ACC112 (cell line): Measurements from ENCODE around the gene CIRBP.

Experiments
- H2AFZ ChIP-seq: fragments of 200-600 bp; sonication (generic); one replicate; pipeline ENCODE4 v1.6.0; 2017; ENCODE audit warnings: antibody characterized with exemption, low read length; ENCODE audit not compliant: unreplicated experiment
- H3K27ac ChIP-seq: fragments of 200-600 bp; sonication (generic); 2 replicates; pipeline ENCODE4 v1.5.1; 2014; ENCODE audit warnings: low read depth, mild to moderate bottlenecking, antibody characterized with exemption, low read length, moderate library complexity
- H3K27me3 ChIP-seq: fragments of 200-600 bp; sonication (generic); 2 replicates; pipeline ENCODE4 v1.6.1; 2014; ENCODE audit warnings: mild to moderate bottlenecking, antibody characterized with exemption, low read length, moderate library complexity, mixed read lengths; ENCODE audit not compliant: insufficient read depth
- H3K36me3 ChIP-seq: fragments of 200-600 bp; sonication (generic); 2 replicates; pipeline ENCODE4 v1.6.1; 2016; ENCODE audit warnings: mild to moderate bottlenecking, antibody characterized with exemption, low read length, moderate library complexity, mixed read lengths; ENCODE audit not compliant: insufficient read depth
- H3K4me1 ChIP-seq: fragments of 200-600 bp; sonication (generic); one replicate; pipeline ENCODE4 v1.6.1; 2016; ENCODE audit warnings: low read length, mixed read lengths; ENCODE audit not compliant: insufficient read depth, unreplicated experiment, control insufficient read depth
- H3K4me3 ChIP-seq: fragments of 200-600 bp; sonication (generic); 2 replicates; pipeline ENCODE4 v1.5.1; 2014; ENCODE audit warnings: mild to moderate bottlenecking, low read depth, low read length
- H3K79me2 ChIP-seq: fragments of 200-600 bp; sonication (generic); one replicate; pipeline ENCODE4 v1.6.0; 2016; ENCODE audit warnings: low read length; ENCODE audit not compliant: control insufficient read depth, unreplicated experiment, insufficient read depth

Gene CIRBP

DNA sequence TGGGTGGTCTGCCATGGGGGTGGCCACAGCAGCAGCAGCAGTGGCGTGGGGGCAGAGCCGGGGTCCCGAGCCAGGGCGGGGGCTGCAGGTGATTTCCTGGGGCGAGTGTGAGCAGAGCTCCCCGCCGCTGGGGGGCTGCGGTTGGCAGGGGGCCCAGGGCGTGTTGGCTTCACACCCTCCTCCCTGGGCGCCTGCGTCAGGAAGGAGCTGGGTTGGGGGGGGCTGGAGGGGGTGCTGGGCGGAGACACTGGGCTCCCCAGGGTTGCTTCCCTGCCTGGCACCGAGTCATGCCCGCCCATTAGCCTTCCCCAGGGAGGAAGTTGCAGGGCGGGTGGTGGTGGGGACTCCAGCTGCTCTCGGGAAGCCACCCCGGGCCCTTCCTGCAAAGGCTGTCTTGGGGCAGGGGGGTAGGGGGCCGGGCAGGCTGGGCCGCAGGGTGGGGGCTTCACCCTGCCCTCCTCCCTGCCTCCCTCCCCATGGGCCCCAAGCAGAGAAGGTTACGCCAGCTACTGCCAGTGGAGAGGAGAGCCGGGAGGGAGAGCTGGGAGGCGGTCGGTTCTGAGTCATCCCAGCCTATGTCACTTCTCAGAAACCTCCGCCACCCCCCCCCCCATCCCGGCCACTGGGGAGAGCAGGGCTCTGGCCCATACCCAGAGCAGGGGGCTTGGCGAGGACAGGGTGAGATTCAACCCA lies 16.2 kb upstream of the CIRBP start:
- H3K4me1 ChIP-seq: peaks cover 41% of the 10 kb centered on the region
- peak overlapping the region; percentile 96 for H3K4me3 ChIP-seq
- peak overlapping the region; percentile 98 for H3K27ac ChIP-seq
- peaks cover 51% of the 10 kb centered on the region for H3K79me2 ChIP-seq
- no peak overlapping the region for H2AFZ ChIP-seq
- peaks cover 33% of the 10 kb centered on the region; the same call in 1 of the 2 replicates for H3K36me3 ChIP-seq
- H3K27me3 ChIP-seq: no peaks in the 10 kb centered on the region

DNA sequence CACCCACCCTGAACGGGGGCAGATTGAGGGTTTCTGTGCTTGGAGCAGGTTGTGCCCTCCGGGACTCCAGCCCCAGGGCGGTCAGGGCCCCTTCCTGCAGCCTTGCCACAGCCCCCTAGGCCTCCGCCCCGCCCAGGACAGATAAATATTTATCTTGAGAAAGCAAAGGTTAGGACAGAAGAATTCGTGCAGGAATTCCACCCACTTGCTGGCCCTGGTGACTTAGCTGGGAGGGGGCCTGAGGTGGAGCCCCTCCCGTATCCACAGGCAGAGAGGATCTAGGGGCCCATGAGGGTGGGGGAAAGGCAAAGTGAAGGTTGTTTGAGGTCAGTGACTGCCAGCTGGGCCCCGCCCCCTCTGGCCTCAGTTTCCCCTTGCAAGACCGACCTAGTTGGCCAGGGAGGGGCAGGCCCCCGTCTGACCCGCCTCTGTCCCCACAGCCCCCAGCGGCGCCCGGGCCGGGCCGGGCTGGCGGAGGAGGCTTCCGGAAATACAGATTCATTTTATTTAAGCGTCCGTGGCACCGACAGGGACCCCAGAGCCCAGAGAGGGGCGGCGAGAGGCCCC lies 15.5 kb upstream of the CIRBP start:
- H2AFZ ChIP-seq: no peak overlapping the region
- H3K36me3 ChIP-seq: peaks cover 33% of the 10 kb centered on the region; the same call in 1 of the 2 replicates
- peak overlapping the region; percentile 76 for H3K4me3 ChIP-seq
- H3K27me3 ChIP-seq: no peaks in the 10 kb centered on the region
- peaks cover 51% of the 10 kb centered on the region for H3K79me2 ChIP-seq
- peak overlapping the region; percentile 98 for H3K27ac ChIP-seq
- peaks cover 47% of the 10 kb centered on the region for H3K4me1 ChIP-seq

DNA sequence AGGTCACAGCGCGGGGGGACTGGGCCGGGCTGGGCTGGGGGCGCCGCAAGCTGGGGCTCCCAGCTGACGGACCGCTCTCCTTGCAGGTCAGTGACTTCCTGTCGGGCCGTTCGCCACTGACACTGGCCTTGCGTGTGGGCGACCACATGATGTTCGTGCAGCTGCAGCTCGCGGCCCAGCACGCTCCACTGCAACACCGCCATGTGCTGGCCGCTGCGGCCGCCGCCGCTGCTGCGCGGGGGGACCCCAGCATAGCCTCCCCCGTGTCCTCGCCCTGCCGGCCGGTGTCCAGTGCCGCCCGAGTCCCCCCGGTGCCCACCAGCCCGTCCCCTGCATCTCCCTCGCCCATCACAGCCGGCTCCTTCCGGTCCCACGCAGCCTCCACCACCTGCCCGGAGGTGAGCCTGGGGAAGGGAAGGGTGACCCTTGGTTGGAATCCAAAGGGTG lies 15.0 kb upstream of the CIRBP start:
- Histone ChIP-seq H3K4me3 (peak overlapping the region; percentile 76), H3K36me3 (peaks cover 33% of the 10 kb centered on the region; the same call in 1 of the 2 replicates), H3K27me3 (no peaks in the 10 kb centered on the region), H2AFZ (no peak overlapping the region), H3K79me2 (peaks cover 51% of the 10 kb centered on the region), H3K4me1 (peaks cover 49% of the 10 kb centered on the region), H3K27ac (peak overlapping the region; percentile 98)

DNA sequence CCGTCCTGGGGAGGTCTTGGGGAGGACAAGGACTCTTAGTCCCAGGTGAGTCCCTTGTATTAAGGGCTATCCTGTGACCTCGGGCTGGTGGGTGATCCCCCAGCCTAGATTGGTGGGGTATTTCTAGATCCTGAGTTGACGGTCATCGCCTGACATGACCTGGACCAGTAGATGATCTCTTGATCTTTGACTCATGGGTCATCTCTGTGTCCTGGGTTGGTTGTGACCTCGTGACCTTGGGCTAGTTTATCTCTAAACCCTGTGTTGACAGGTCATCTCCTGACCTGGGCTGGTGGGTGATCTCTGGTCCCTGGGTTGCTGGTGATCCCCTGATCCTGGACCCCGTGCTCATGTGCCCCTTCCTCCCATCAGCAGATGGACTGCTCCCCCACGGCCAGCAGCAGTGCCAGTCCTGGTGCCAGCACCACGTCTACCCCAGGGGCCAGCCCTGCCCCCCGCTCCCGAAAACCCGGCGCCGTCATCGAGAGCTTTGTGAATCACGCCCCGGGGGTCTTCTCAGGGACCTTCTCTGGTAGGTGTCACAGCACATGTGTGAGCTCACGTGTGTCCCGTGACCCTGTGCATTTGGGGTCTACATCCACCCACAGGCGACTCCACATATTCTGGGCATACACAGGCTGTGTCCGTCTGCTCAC lies 14.5 kb upstream of the CIRBP start:
- Histone ChIP-seq H3K36me3 (peaks cover 33% of the 10 kb centered on the region; the same call in 1 of the 2 replicates), H3K79me2 (peaks cover 50% of the 10 kb centered on the region), H3K27me3 (no peaks in the 10 kb centered on the region), H3K4me3 (peak overlapping the region; percentile 60), H3K27ac (peak overlapping the region; percentile 98), H2AFZ (no peak overlapping the region), H3K4me1 (peaks cover 55% of the 10 kb centered on the region)

DNA sequence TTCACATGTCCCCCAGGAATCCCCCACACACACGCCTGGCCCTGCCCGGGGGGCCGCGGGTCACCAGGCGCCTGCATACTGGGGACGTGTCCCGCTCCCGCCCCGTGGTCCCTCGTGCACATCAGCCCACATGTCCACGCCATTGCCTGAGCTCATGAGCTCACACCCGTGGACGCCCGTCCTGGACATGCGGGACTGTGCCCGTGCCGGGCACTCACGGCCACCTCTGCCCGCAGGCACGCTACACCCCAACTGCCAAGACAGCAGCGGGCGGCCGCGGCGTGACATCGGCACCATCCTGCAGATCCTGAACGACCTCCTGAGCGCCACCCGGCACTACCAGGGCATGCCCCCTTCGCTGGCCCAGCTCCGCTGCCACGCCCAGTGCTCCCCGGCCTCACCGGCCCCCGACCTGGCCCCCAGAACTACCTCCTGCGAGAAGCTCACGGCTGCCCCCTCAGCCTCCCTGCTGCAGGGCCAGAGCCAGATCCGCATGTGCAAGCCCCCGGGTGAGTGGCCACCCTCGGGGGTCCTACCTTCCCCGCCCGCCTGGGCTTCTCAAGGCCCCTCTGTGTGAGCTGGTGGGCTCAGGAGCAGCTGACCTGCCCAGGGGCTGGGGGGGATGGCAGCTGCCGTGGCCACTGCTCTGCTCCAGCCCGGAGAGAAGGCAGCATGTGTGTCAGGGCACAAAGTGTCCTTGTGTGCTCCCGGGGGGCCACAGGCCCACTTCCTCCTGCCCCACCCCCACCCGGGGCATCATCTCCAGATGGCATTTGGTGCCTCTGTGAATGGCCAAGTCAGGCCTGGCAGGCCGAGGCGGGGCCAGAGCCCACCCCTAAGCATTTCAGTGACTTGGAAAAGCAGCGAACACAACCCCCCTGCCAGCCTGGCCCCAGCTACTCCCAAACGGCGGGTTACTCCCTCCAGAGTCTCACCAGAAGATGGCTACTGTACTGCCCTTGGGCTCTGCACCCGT lies 13.7 kb upstream of the CIRBP start:
- Histone ChIP-seq H3K27ac (peak overlapping the region; percentile 98), H2AFZ (no peak overlapping the region), H3K4me3 (no peak overlapping the region), H3K4me1 (peaks cover 63% of the 10 kb centered on the region), H3K27me3 (no peaks in the 10 kb centered on the region), H3K79me2 (peaks cover 44% of the 10 kb centered on the region), H3K36me3 (peaks cover 33% of the 10 kb centered on the region; the same call in 1 of the 2 replicates)

DNA sequence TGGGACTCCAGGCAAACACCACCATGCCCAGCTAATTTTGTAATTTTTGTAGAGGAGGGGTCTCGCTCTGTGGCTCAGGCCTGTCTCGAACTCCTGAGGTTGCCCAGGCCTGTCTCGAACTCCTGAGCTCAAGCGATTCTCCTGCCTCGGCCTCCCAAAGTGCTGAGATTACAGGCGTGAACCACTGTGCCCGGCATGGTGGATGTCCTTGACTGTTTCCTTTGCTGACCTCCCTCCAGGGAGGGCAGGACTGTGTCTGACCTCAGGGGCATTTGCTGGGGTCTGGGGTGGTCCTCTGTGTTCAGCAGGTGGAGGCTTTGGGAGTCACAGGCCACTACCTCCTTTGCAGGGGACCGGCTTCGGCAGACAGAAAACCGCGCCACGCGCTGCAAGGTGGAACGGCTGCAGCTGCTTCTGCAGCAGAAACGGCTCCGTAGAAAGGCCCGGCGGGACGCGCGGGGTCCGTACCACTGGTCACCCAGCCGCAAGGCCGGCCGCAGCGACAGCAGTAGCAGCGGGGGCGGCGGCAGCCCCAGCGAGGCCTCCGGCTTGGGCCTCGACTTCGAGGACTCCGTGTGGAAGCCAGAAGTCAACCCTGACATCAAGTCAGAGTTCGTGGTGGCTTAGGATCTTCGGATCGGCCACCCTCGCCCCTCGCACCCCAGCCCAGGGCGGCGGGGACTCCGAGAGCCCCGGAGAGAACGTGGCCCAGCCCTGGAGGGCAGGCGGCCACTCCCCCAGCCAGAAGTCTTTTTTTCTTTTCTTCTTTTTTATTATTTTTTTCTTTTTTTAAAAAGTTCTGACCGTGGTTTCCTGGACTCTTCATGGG lies 12.3 kb upstream of the CIRBP start:
- H3K27me3 ChIP-seq: no peaks in the 10 kb centered on the region
- H3K27ac ChIP-seq: peak overlapping the region; percentile 95
- peaks cover 24% of the 10 kb centered on the region; the same call in 1 of the 2 replicates for H3K36me3 ChIP-seq
- H2AFZ ChIP-seq: no peak overlapping the region
- H3K4me3 ChIP-seq: no peak overlapping the region
- peaks cover 31% of the 10 kb centered on the region for H3K79me2 ChIP-seq
- H3K4me1 ChIP-seq: peaks cover 73% of the 10 kb centered on the region

DNA sequence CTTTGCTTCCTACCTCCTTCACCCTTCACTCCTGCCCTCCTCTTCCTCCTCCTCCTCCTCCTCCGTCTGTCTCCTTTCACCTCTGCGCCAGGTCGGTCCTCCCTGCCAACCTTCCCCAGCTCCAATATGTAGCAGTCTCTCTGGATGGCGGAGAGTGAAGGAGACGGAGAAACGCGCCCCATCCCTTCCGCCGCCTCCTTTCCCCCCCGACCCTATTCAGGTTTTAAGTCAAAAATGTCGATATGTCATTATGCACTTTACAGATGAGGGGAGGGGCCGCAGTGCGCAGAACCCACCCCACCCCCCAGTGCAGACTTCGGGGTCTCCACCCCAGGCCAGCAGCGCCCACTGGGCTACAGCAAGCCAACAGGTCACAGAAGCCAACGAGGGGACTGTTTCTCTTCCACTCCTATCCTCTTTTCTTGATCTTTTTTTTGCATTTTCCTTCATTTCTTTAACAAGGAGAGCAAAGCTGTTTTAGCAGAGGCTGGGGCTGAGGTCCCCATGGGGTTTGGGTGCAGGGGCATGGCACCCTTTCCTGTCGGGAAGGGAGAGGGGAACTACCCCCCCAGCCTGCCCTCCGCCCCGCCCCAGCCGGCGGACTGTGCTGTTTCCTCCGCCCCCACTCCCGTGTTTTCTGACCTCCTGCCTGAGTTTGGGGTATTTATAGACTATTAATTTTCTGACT lies 11.5 kb upstream of the CIRBP start:
- H3K4me1 ChIP-seq: peaks cover 80% of the 10 kb centered on the region
- H3K4me3 ChIP-seq: no peak overlapping the region
- no peak overlapping the region for H2AFZ ChIP-seq
- no peaks in the 10 kb centered on the region for H3K27me3 ChIP-seq
- H3K79me2 ChIP-seq: peaks cover 30% of the 10 kb centered on the region
- H3K36me3 ChIP-seq: peaks cover 23% of the 10 kb centered on the region; the same call in 1 of the 2 replicates
- H3K27ac ChIP-seq: peak overlapping the region; percentile 95

DNA sequence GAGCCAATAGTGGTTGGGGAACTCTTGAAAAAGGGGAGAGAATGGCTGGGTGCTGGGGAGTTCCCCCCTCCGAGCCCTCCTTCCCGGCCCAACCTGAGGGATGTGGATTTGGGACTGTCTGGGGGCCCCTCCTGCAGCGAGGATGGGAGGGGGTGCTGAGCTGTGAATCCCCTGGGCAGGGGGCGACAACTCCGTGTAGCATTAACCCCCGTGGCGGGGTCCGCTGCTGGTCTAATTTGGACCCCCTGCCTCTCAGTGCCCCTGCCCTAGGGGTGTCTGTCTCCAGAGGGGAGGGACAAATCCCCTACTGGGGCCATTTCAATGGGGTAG lies 11.0 kb upstream of the CIRBP start:
- Histone ChIP-seq H3K4me1 (peaks cover 85% of the 10 kb centered on the region), H3K27me3 (no peaks in the 10 kb centered on the region), H3K36me3 (peaks cover 23% of the 10 kb centered on the region; the same call in 1 of the 2 replicates), H3K79me2 (peaks cover 30% of the 10 kb centered on the region), H2AFZ (no peak overlapping the region), H3K27ac (peak overlapping the region; percentile 95), H3K4me3 (0 out of 2 replicates have a peak overlapping the region, but pooled peaks have one; percentile 16)

DNA sequence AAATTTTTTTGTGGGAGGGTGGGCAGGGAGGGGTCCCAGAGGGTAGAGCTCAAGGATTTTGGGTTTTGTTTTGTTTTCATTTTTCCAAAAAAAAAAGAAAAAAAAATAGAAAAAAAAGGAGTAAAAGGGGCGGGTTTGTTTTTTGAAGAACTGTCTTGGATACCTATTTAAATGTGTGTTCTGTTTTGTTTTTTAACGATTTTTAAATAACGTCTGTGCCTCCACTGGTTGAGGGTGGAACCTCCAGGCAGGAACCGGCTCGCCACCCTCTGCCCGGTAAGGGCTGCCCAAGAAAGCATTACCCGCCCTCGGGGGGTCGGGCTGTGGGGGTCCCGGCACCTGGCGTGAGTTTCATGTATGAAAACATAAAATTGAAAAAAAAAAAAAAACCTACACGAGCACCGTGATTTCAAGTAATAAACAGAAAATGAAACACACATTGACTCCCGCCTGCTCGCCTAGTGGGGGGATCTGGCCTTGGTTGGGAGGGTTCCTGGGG lies 10.4 kb upstream of the CIRBP start:
- H3K27ac ChIP-seq: peak overlapping the region; percentile 95
- H3K79me2 ChIP-seq: peaks cover 25% of the 10 kb centered on the region
- H3K4me3 ChIP-seq: no peak overlapping the region
- no peak overlapping the region for H2AFZ ChIP-seq
- peaks cover 19% of the 10 kb centered on the region; the same call in 1 of the 2 replicates for H3K36me3 ChIP-seq
- no peaks in the 10 kb centered on the region for H3K27me3 ChIP-seq
- peaks cover 85% of the 10 kb centered on the region for H3K4me1 ChIP-seq
